Astrocyte (in vitro differentiated cells and primary cell): Measurements from ENCODE around the gene MED13L. TPM values are rescaled to one million over a fixed set of nuclear protein-coding genes. Genes with fewer than 3 reads are reported as not detected.

Experiments used
- DNase-seq: peaks from one replicate; pipeline ENCODE4 v3.0.0-alpha.2; 2010; ENCODE audit warnings: low read depth
- FAIRE-seq: peaks from 2 replicates; lab custom pipeline; 2011; peaks lifted over from hg19 to GRCh38; lab: Jason Lieb, UNC
- H2AFZ ChIP-seq: 2 replicates; pipeline ENCODE4 v1.6.0; 2012; ENCODE audit warnings: low read depth, low read length, inconsistent platforms
- H3K27ac ChIP-seq: 2 replicates; pipeline ENCODE4 v1.5.1; 2011; ENCODE audit warnings: low read depth, low read length, inconsistent platforms
- H3K27me3 ChIP-seq: 2 replicates; pipeline ENCODE4 v1.6.0; 2011; ENCODE audit warnings: low read length, inconsistent platforms; ENCODE audit not compliant: insufficient read depth
- H3K36me3 ChIP-seq: 2 replicates; pipeline ENCODE4 v1.5.1; 2011; ENCODE audit warnings: low read length, inconsistent platforms; ENCODE audit not compliant: insufficient read depth
- H3K4me1 ChIP-seq: 2 replicates; pipeline ENCODE4 v1.5.1; 2011; ENCODE audit warnings: low read length, inconsistent platforms; ENCODE audit not compliant: insufficient read depth
- H3K4me2 ChIP-seq: 2 replicates; pipeline ENCODE4 v1.6.0; 2012; ENCODE audit warnings: low read length, inconsistent platforms
- H3K4me3 ChIP-seq: 2 replicates; pipeline ENCODE4 v1.5.1; 2011; ENCODE audit warnings: low read depth, mild to moderate bottlenecking, low read length, inconsistent platforms; ENCODE audit not compliant: insufficient read depth
- H3K79me2 ChIP-seq: 2 replicates; pipeline ENCODE4 v1.6.0; 2012; ENCODE audit warnings: mild to moderate bottlenecking, low read length, inconsistent platforms; ENCODE audit not compliant: insufficient read depth
- H3K9ac ChIP-seq: 2 replicates; pipeline ENCODE4 v1.6.0; 2012; ENCODE audit warnings: mild to moderate bottlenecking, low read length, inconsistent platforms
- H3K9me3 ChIP-seq: 2 replicates; pipeline ENCODE4 v1.5.1; 2012; ENCODE audit warnings: low read depth, mild to moderate bottlenecking, low read length, inconsistent platforms; ENCODE audit not compliant: insufficient read depth
- H4K20me1 ChIP-seq: 2 replicates; pipeline ENCODE4 v1.6.0; 2012; ENCODE audit warnings: low read length, inconsistent platforms; ENCODE audit not compliant: insufficient read depth
- H3K27ac Mint-ChIP-seq: one replicate; pipeline ENCODE4 v1.8.0; 2021; ENCODE audit warnings: mild to moderate bottlenecking, mixed read lengths; ENCODE audit not compliant: unreplicated experiment
- H3K27me3 Mint-ChIP-seq: one replicate; pipeline ENCODE4 v1.8.0; 2021; ENCODE audit warnings: low read depth, mixed read lengths; ENCODE audit not compliant: unreplicated experiment
- H3K36me3 Mint-ChIP-seq: one replicate; pipeline ENCODE4 v1.8.0; 2021; ENCODE audit warnings: low read depth, mixed read lengths; ENCODE audit not compliant: unreplicated experiment
- H3K4me1 Mint-ChIP-seq: one replicate; pipeline ENCODE4 v1.8.0; 2021; ENCODE audit warnings: low read depth, mixed read lengths; ENCODE audit not compliant: unreplicated experiment
- H3K4me3 Mint-ChIP-seq: one replicate; pipeline ENCODE4 v1.8.0; 2021; ENCODE audit warnings: mild to moderate bottlenecking, moderate library complexity, mixed read lengths; ENCODE audit not compliant: unreplicated experiment
- H3K9me3 Mint-ChIP-seq: one replicate; pipeline ENCODE4 v1.8.0; 2021; ENCODE audit warnings: mild to moderate bottlenecking, mixed read lengths; ENCODE audit not compliant: unreplicated experiment
- EZH2 ChIP-seq: IDR thresholded peaks from 2 replicates; pipeline ENCODE4 v1.6.1; 2012; ENCODE audit warnings: mild to moderate bottlenecking, low read length, inconsistent platforms; ENCODE audit not compliant: insufficient read depth
- total RNA-seq: library from RNA; stranded (reverse); gene quantifications from 2 replicates; pipeline ENCODE4 v1.2.1, GENCODE V29; 2021
- TF ChIP-seq, protein P1 (sequence below): IDR thresholded peaks from 2 replicates; pipeline ENCODE4 v1.5.1; 2011; ENCODE audit warnings: low read depth, mild to moderate bottlenecking, inconsistent platforms, low read length, moderate library complexity; ENCODE audit not compliant: insufficient read depth

MED13L gene
- total RNA-seq, 1 donor from 2014 or later = 153 TPM

GRCh38 chr12:116324654-116325335 is 47.3 kb upstream of the MED13L start:
- H3K4me3 Mint-ChIP-seq = no peak overlapping the region
- no peaks in the 10 kb centered on the region for H3K36me3 Mint-ChIP-seq
- Histone ChIP-seq H3K36me3 (no peaks in the 10 kb centered on the region), H3K27me3 (no peaks in the 10 kb centered on the region), H3K27ac (no peak overlapping the region), H2AFZ (no peak overlapping the region), H4K20me1 (no peaks in the 10 kb centered on the region), H3K4me2 (no peak overlapping the region), H3K4me3 (no peak overlapping the region), H3K79me2 (no peaks in the 10 kb centered on the region), H3K9ac (no peak overlapping the region), H3K9me3 (no peaks in the 10 kb centered on the region), H3K4me1 (peaks cover 13% of the 10 kb centered on the region)
- peaks cover 3% of the 10 kb centered on the region for H3K9me3 Mint-ChIP-seq
- no peak for TF ChIP-seq EZH2
- TF ChIP-seq, protein P1, sequence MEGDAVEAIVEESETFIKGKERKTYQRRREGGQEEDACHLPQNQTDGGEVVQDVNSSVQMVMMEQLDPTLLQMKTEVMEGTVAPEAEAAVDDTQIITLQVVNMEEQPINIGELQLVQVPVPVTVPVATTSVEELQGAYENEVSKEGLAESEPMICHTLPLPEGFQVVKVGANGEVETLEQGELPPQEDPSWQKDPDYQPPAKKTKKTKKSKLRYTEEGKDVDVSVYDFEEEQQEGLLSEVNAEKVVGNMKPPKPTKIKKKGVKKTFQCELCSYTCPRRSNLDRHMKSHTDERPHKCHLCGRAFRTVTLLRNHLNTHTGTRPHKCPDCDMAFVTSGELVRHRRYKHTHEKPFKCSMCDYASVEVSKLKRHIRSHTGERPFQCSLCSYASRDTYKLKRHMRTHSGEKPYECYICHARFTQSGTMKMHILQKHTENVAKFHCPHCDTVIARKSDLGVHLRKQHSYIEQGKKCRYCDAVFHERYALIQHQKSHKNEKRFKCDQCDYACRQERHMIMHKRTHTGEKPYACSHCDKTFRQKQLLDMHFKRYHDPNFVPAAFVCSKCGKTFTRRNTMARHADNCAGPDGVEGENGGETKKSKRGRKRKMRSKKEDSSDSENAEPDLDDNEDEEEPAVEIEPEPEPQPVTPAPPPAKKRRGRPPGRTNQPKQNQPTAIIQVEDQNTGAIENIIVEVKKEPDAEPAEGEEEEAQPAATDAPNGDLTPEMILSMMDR = no peak
- DNase-seq (no peak), FAIRE-seq (no peak)
- H3K27me3 Mint-ChIP-seq = no peaks in the 10 kb centered on the region
- H3K27ac Mint-ChIP-seq = no peak overlapping the region
- peaks cover 8% of the 10 kb centered on the region for H3K4me1 Mint-ChIP-seq

GRCh38 chr12:116323406-116324386 is 46.2 kb upstream of the MED13L start:
- Mint-ChIP-seq H3K4me1 (peaks cover 14% of the 10 kb centered on the region), H3K36me3 (no peaks in the 10 kb centered on the region), H3K27me3 (no peaks in the 10 kb centered on the region), H3K4me3 (no peak overlapping the region), H3K9me3 (peaks cover 3% of the 10 kb centered on the region), H3K27ac (no peak overlapping the region)
- FAIRE-seq = no peak
- DNase-seq = no peak
- Histone ChIP-seq H3K4me3 (no peak overlapping the region), H3K4me2 (no peak overlapping the region), H3K9me3 (no peaks in the 10 kb centered on the region), H3K79me2 (no peaks in the 10 kb centered on the region), H2AFZ (no peak overlapping the region), H4K20me1 (no peaks in the 10 kb centered on the region), H3K4me1 (peaks cover 24% of the 10 kb centered on the region), H3K27me3 (no peaks in the 10 kb centered on the region), H3K9ac (no peak overlapping the region), H3K36me3 (no peaks in the 10 kb centered on the region), H3K27ac (no peak overlapping the region)
- TF ChIP-seq, protein P1 = no peak
- no peak for TF ChIP-seq EZH2
